ENCODE data around the gene COLEC12. TPM values are rescaled to one million over a fixed set of nuclear protein-coding genes. Genes with fewer than 3 reads are reported as not detected.
A peak's percentile ranks its signal among the peaks of the same experiment; 100 is the strongest.

COLEC12 gene
- total and polyA plus RNA-seq, 2 experiments from 2014 or later: 23.2 to 28.3 TPM

DNA sequence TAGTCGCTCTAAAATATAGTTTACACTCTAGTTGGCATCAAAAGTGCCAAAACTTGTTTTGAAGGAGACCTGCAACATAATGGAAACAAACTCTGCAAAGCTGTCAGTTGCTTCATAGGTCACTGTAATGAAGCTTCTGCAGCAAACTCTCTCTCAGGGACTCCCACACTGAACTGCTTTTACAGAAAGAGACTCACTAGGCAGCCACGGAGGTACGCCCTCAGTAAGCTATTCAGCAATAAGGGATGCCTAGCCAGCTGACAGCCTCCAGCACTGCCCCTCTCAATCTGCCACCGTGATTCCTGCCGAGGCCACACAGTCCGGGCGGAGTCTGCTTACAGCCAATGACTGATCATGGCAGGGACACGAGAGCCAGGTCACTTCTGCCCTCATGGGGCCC is 51.1 kb downstream of the COLEC12 start:
- H4K20me1 ChIP-seq (ENCODE audit: insufficient read depth, poor library complexity, severe bottlenecking): no peaks in the 10 kb centered on the region
- no peak overlapping the region for H3K27ac ChIP-seq
- no peak overlapping the region for H3K4me3 ChIP-seq
- H3K27me3 ChIP-seq: no peaks in the 10 kb centered on the region
- DNase-seq (ENCODE audit: low spot score): peak; percentile 39
- H2AFZ ChIP-seq: no peak overlapping the region
- H3K4me1 ChIP-seq (ENCODE audit: insufficient read depth): peaks cover 13% of the 10 kb centered on the region
- no peaks in the 10 kb centered on the region for H3K9me2 ChIP-seq (replicated peaks; ENCODE audit: insufficient read depth)
- peaks cover 6% of the 10 kb centered on the region for H3K9me3 ChIP-seq (ENCODE audit: low read depth)
- 52% methylated on average over 8 of the region's 8 CpGs for WGBS (ENCODE audit: low lambda C conversion rate, missing lambda C conversion rate)
- H3K36me3 ChIP-seq (replicated peaks; ENCODE audit: insufficient read depth, low read depth): no peaks in the 10 kb centered on the region
- H3K4me2 ChIP-seq: peak overlapping the region; percentile 16
- TF ChIP-seq, protein P1, sequence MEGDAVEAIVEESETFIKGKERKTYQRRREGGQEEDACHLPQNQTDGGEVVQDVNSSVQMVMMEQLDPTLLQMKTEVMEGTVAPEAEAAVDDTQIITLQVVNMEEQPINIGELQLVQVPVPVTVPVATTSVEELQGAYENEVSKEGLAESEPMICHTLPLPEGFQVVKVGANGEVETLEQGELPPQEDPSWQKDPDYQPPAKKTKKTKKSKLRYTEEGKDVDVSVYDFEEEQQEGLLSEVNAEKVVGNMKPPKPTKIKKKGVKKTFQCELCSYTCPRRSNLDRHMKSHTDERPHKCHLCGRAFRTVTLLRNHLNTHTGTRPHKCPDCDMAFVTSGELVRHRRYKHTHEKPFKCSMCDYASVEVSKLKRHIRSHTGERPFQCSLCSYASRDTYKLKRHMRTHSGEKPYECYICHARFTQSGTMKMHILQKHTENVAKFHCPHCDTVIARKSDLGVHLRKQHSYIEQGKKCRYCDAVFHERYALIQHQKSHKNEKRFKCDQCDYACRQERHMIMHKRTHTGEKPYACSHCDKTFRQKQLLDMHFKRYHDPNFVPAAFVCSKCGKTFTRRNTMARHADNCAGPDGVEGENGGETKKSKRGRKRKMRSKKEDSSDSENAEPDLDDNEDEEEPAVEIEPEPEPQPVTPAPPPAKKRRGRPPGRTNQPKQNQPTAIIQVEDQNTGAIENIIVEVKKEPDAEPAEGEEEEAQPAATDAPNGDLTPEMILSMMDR (IDR thresholded peaks at IDR 0.05; ENCODE audit: poor library complexity): no peak
- TF ChIP-seq EZH2phosphoT487 (IDR thresholded peaks at IDR 0.05; ENCODE audit: low read depth, severe bottlenecking, unreplicated experiment): no peak
- no peak for TF ChIP-seq EZH2 (IDR thresholded peaks at IDR 0.05; ENCODE audit: borderline replicate concordance)
- H3K79me2 ChIP-seq: no peaks in the 10 kb centered on the region

DNA sequence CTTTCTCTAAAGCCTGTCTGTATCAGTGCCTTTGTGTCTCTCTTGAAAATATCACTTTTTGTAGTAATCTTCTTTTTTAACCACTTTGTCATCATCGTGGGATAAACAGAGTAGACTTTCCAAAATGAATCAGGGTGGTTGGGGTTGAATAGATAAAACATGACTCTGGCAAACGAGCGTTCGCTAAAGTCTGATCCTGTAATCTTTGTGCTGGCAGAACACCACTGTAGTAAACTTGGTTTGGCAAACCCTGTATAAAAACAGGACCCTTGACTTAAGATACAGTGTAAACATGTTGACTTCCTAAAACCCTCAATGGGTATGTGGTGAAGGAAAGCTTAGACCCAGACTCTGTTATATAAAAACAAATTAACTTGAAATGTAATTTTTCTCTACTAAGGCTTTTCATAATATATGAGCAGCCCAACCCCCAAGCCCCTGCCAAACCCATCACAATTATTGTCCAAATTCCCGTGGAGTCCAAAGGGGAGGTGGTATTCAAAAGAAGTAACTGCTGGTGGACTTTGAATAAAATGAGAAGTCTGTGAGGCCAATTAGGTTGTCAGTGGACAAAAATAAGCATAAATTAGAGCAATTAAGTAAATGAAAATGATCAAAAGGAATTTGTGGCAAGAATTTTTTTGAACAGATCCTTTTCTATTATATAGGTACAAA is 52.2 kb downstream of the COLEC12 start:
- no peaks in the 10 kb centered on the region for H3K79me2 ChIP-seq
- no peaks in the 10 kb centered on the region for H3K27me3 ChIP-seq
- WGBS (ENCODE audit: low lambda C conversion rate, missing lambda C conversion rate): 52% methylated on average over 5 of the region's 5 CpGs
- no peaks in the 10 kb centered on the region for H4K20me1 ChIP-seq (ENCODE audit: insufficient read depth, poor library complexity, severe bottlenecking)
- H3K4me2 ChIP-seq: peak overlapping the region; percentile 7
- H3K9me2 ChIP-seq (replicated peaks; ENCODE audit: insufficient read depth): no peaks in the 10 kb centered on the region
- no peak for DNase-seq (ENCODE audit: low spot score)
- H3K36me3 ChIP-seq (replicated peaks; ENCODE audit: insufficient read depth, low read depth): no peaks in the 10 kb centered on the region
- H3K27ac ChIP-seq: peak overlapping the region; percentile 36
- H3K4me1 ChIP-seq (ENCODE audit: insufficient read depth): peaks cover 13% of the 10 kb centered on the region
- peaks cover 6% of the 10 kb centered on the region for H3K9me3 ChIP-seq (ENCODE audit: low read depth)
- TF ChIP-seq, protein P1 (IDR thresholded peaks at IDR 0.05; ENCODE audit: poor library complexity): no peak
- TF ChIP-seq EZH2 (IDR thresholded peaks at IDR 0.05; ENCODE audit: borderline replicate concordance) (no peak), EZH2phosphoT487 (IDR thresholded peaks at IDR 0.05; ENCODE audit: low read depth, severe bottlenecking, unreplicated experiment) (no peak)
- no peak overlapping the region for H2AFZ ChIP-seq
- H3K4me3 ChIP-seq: no peak overlapping the region

DNA sequence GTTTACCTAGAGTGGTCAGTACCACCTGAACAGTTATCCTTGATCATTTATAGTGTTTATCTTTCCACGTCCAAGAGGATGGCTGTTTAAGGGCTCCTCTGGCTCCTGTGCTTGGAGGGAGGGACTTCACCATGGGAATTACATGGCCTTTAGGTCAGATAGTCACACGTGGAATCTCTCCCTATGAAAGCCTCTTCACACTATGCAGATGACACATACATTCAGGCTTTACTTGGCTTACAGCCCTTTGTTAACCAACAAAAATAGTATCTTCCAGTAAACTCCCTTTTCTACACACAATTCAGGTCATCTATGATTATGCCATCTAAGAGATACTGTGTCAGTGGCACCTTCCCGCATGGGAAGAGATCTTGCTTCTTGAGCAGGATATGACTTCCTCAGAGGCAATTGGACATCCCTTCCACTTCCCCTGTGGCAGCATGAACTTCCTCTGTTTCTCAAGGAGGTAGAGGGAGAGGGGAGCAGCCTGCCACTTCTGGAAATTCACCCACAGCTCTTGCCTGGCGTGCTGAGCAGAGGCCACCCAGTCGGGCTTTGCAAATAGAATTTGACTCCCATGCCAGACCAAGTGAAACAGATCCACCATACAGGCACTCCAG is 53.5 kb downstream of the COLEC12 start:
- Histone ChIP-seq H3K27ac (peak overlapping the region; percentile 11), H3K9me2 (replicated peaks; ENCODE audit: insufficient read depth) (no peaks in the 10 kb centered on the region), H4K20me1 (ENCODE audit: insufficient read depth, poor library complexity, severe bottlenecking) (no peaks in the 10 kb centered on the region), H3K79me2 (no peaks in the 10 kb centered on the region), H3K36me3 (replicated peaks; ENCODE audit: insufficient read depth, low read depth) (no peaks in the 10 kb centered on the region), H2AFZ (no peak overlapping the region), H3K9me3 (ENCODE audit: low read depth) (peaks cover 6% of the 10 kb centered on the region), H3K27me3 (no peaks in the 10 kb centered on the region), H3K4me3 (no peak overlapping the region), H3K4me1 (ENCODE audit: insufficient read depth) (peaks cover 13% of the 10 kb centered on the region), H3K4me2 (no peak overlapping the region)
- 74% methylated on average over 5 of the region's 5 CpGs for WGBS (ENCODE audit: low lambda C conversion rate, missing lambda C conversion rate)
- no peak for DNase-seq (ENCODE audit: low spot score)
- no peak for TF ChIP-seq EZH2 (IDR thresholded peaks at IDR 0.05; ENCODE audit: borderline replicate concordance)
- TF ChIP-seq, protein P1 (IDR thresholded peaks at IDR 0.05; ENCODE audit: poor library complexity): no peak
- TF ChIP-seq EZH2phosphoT487 (IDR thresholded peaks at IDR 0.05; ENCODE audit: low read depth, severe bottlenecking, unreplicated experiment): no peak
